ENCODE results near the gene ATF3. TPM values are rescaled to one million over a fixed set of nuclear protein-coding genes. Genes with fewer than 3 reads are reported as not detected.
"Not testable (repeated sequence)": the region's sequence is repeated elsewhere in the genome, so short reads cannot be mapped to it uniquely, and the experiment has no call there.

The ATF3 gene
- total RNA-seq, 1 experiment from 2014 or later = 335 TPM

DNA sequence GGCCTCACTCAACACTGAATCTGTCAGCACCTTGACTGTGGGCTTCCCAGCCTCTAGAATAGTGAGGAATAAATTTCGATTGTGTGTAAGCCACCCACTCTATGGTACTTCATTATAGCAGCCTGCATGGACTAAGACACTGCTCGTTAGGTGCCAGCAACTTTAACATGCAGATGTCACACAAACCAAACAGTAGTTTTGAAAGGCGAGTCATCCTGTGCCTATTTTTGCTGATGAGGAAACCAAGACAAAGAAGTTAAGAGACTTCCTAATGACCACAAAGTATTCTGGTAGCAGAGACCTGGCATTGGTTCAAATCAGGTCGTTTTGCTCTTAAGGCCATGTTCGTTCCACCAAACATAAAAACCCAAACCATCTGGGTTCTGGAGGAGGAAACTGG lies 48.2 kb downstream of the ATF3 start:
- peak overlapping the region; percentile 44 for H3K4me2 ChIP-seq (ENCODE audit: low read length)
- H3K9me3 ChIP-seq (ENCODE audit: low read length) = no peaks in the 10 kb centered on the region
- peak; percentile 37 for ATAC-seq
- H3F3A ChIP-seq (ENCODE audit: low read length, unreplicated experiment) = no peaks in the 10 kb centered on the region
- no peak overlapping the region for H3K9ac ChIP-seq (ENCODE audit: low read length)
- BruUV-seq (replicated peaks) = no TSS peak
- H3K4me3 ChIP-seq (ENCODE audit: low read length) = no peak overlapping the region
- H3K27ac ChIP-seq (ENCODE audit: low read length) = peak overlapping the region; percentile 36
- H3K9me2 ChIP-seq (replicated peaks; ENCODE audit: low read length) = no peaks in the 10 kb centered on the region
- no peaks in the 10 kb centered on the region for H3K79me2 ChIP-seq (ENCODE audit: low read length)
- TF ChIP-seq EZH2 (IDR thresholded peaks at IDR 0.05; ENCODE audit: low read length, unreplicated experiment) (no peak), CTCF (conservative IDR thresholded peaks at IDR 0.05; ENCODE audit: low read depth, low read length) (no peak), EZH2phosphoT487 (IDR thresholded peaks at IDR 0.05; ENCODE audit: borderline replicate concordance, low read length) (no peak)
- peak; percentile 83 for DNase-seq
- ChIA-PET CTCF (no interaction called here), POLR2A (ENCODE audit: unreplicated experiment) (no interaction called here)
- H2AFZ ChIP-seq (ENCODE audit: low read length) = no peak overlapping the region
- no peaks in the 10 kb centered on the region for H4K20me1 ChIP-seq (ENCODE audit: low read length)
- intact Hi-C loops (cut with micrococcal nuclease) = no loop called here
- H3K4me1 ChIP-seq (ENCODE audit: insufficient read depth, low read length) = peaks cover 20% of the 10 kb centered on the region
- no peaks in the 10 kb centered on the region for H3K36me3 ChIP-seq (ENCODE audit: low read depth, low read length)
- no peaks in the 10 kb centered on the region for H3K27me3 ChIP-seq (ENCODE audit: low read length)

DNA sequence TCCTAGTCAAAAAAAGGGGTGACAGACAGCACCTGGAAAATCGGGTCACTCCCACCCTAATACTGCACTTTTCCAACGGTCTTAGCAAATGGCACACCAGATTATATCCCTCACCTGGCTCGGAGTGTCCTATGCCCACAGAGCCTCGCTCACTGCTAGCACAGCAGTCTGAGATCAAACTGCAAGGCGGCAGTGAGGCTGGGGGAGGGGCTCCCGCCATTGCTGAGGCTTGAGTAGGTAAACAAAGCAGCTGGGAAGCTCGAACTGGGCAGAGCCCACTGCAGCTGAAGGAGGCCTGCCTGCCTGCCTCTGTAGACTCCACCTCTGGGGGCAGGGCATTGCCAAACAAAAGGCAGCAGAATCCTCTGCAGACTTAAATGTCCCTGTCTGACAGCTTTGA lies 49.7 kb downstream of the ATF3 start:
- POLR2A ChIA-PET (ENCODE audit: unreplicated experiment); H3K9me3 ChIP-seq (ENCODE audit: low read length); H3K4me2 ChIP-seq (ENCODE audit: low read length); H3K79me2 ChIP-seq (ENCODE audit: low read length); BruUV-seq (replicated peaks); H3K9ac ChIP-seq (ENCODE audit: low read length); H3K4me3 ChIP-seq (ENCODE audit: low read length); H3K27ac ChIP-seq (ENCODE audit: low read length); ATAC-seq; DNase-seq; CTCF ChIA-PET; H3K27me3 ChIP-seq (ENCODE audit: low read length); H2AFZ ChIP-seq (ENCODE audit: low read length); H3F3A ChIP-seq (ENCODE audit: low read length, unreplicated experiment); H3K36me3 ChIP-seq (ENCODE audit: low read depth, low read length); H4K20me1 ChIP-seq (ENCODE audit: low read length); intact Hi-C loops (cut with micrococcal nuclease); H3K9me2 ChIP-seq (replicated peaks; ENCODE audit: low read length): not testable (repeated sequence)
- H3K4me1 ChIP-seq (ENCODE audit: insufficient read depth, low read length) = peaks cover 20% of the 10 kb centered on the region

DNA sequence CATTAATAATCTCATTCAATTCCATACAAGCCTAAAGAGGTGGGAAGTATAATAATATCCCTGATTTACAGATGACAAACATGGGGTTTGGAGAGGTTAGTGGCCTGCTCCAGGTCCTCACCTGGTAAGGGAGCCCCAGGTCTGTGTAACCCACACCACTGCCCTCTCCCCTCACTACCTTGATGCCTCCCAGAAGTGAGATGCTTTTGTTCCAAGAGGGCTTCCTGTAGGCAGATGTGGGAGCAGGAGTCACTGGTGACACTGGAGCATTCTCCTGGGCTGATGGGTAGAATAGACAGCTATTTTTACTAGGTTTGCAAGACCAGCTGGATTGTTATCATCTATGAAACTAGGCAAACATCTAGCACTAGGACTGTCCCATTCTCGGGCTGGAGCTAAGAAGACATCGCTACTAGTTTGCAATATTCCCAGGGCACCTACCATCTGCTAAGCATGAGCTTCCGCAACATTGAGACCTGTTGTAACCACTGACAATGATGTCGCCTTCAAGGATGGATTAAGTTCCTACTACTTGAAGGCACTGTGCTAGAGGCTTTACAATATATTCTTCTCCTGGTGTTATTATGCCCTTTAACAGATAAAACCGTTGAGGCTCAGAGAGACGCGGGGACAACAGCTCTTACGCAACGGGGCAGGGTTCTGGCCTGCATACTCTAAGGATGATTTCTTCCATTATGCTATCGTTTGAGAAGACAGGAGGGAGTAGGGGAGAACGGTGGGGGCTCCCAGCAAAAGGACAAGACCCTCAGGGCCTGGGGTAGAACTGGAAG lies 56.0 kb downstream of the ATF3 start:
- Histone ChIP-seq H3K9me2 (replicated peaks; ENCODE audit: low read length) (no peaks in the 10 kb centered on the region), H3K9ac (ENCODE audit: low read length) (no peak overlapping the region), H3K9me3 (ENCODE audit: low read length) (no peaks in the 10 kb centered on the region), H3K4me3 (ENCODE audit: low read length) (peak overlapping the region; percentile 72; the same call in 1 of the 2 replicates), H3K4me2 (ENCODE audit: low read length) (peak overlapping the region; percentile 85), H3F3A (ENCODE audit: low read length, unreplicated experiment) (no peaks in the 10 kb centered on the region), H3K4me1 (ENCODE audit: insufficient read depth, low read length) (peaks cover 35% of the 10 kb centered on the region), H3K79me2 (ENCODE audit: low read length) (no peaks in the 10 kb centered on the region), H2AFZ (ENCODE audit: low read length) (peak overlapping the region; percentile 85; the same call in 1 of the 2 replicates), H4K20me1 (ENCODE audit: low read length) (no peaks in the 10 kb centered on the region), H3K36me3 (ENCODE audit: low read depth, low read length) (no peaks in the 10 kb centered on the region), H3K27me3 (ENCODE audit: low read length) (no peaks in the 10 kb centered on the region), H3K27ac (ENCODE audit: low read length) (no peak overlapping the region)
- intact Hi-C loops (cut with micrococcal nuclease) = loop anchor here (1.0 to 5.0 kb wide), 5 partner anchors 54 to 331 kb away; partner anchors contain the start of gene FLVCR1
- TF ChIP-seq EZH2 (IDR thresholded peaks at IDR 0.05; ENCODE audit: low read length, unreplicated experiment) = no peak
- TF ChIP-seq CTCF (conservative IDR thresholded peaks at IDR 0.05; ENCODE audit: low read depth, low read length) = no peak
- TF ChIP-seq EZH2phosphoT487 (IDR thresholded peaks at IDR 0.05; ENCODE audit: borderline replicate concordance, low read length) = no peak
- DNase-seq (no peak), ATAC-seq (no peak)
- BruUV-seq (replicated peaks) = no TSS peak
- CTCF ChIA-PET = interaction anchor here (0.5 to 1.3 kb wide), 15 partner anchors 12 to 204 kb away, joined by 3 to 20 read pairs (median 3); partner anchors contain the start of gene ATF3
- POLR2A ChIA-PET (ENCODE audit: unreplicated experiment) = interaction anchor here (0.6 to 0.9 kb wide), 4 partner anchors 9 to 350 kb away, joined by 3 to 7 read pairs (median 4); partner anchors contain the start of gene ATF3

Data from PC-3 (cell line).